Neural progenitor cell (in vitro differentiated cells): ENCODE measurements around the gene RALGAPA2.

Experiments used
- EZH2 ChIP-seq: fragments of 200-600 bp; sonication (generic); IDR thresholded peaks from 2 replicates; pipeline ENCODE4 v1.6.1; 2017; ENCODE audit warnings: antibody characterized with exemption, mild to moderate bottlenecking, moderate library complexity
- EZH2phosphoT487 ChIP-seq: fragments of 200-600 bp; sonication (generic); IDR thresholded peaks from 2 replicates; pipeline ENCODE4 v1.6.1; 2017; ENCODE audit warnings: antibody characterized with exemption
- TF ChIP-seq, protein P1 (sequence below): fragments of 200-600 bp; sonication (generic); IDR thresholded peaks from 2 replicates; pipeline ENCODE4 v1.5.1; 2017; ENCODE audit warnings: antibody characterized with exemption, mild to moderate bottlenecking

DNA sequence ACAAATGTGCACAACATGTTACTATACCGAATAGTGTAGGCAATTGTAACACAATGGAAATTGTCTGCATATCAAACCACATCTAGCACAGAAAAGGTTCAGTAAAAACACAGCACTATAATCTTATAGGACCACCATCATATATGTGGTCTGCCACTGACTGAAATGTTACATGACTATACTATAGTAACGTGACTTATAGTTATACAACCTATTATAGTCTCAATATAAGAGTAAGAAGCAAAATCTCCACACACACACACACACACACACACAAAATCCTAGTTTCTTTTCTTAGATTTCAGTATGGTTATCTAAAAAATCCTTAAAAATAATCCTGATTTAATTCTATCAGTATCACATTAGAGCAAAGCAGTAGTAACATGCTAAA lies 164.6 kb downstream of the RALGAPA2 start:
- TF ChIP-seq, protein P1, sequence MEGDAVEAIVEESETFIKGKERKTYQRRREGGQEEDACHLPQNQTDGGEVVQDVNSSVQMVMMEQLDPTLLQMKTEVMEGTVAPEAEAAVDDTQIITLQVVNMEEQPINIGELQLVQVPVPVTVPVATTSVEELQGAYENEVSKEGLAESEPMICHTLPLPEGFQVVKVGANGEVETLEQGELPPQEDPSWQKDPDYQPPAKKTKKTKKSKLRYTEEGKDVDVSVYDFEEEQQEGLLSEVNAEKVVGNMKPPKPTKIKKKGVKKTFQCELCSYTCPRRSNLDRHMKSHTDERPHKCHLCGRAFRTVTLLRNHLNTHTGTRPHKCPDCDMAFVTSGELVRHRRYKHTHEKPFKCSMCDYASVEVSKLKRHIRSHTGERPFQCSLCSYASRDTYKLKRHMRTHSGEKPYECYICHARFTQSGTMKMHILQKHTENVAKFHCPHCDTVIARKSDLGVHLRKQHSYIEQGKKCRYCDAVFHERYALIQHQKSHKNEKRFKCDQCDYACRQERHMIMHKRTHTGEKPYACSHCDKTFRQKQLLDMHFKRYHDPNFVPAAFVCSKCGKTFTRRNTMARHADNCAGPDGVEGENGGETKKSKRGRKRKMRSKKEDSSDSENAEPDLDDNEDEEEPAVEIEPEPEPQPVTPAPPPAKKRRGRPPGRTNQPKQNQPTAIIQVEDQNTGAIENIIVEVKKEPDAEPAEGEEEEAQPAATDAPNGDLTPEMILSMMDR = no peak
- TF ChIP-seq EZH2phosphoT487 = no peak
- no peak for TF ChIP-seq EZH2
